Fibroblast of skin of back (primary cell): Measurements from ENCODE around the gene XRCC5.

ENCODE experiments used
- DNase-seq: peaks from one replicate; pipeline ENCODE4 v3.0.0-alpha.2; 2013

Gene XRCC5

GRCh38 chr2:216084547-216084946 is 24.6 kb upstream of the XRCC5 start:
- DNase-seq: no peak

- DNase-seq: no peak
Observed at GRCh38 chr2:216086207-216086893, 22.8 kb upstream of the XRCC5 start.

DNA sequence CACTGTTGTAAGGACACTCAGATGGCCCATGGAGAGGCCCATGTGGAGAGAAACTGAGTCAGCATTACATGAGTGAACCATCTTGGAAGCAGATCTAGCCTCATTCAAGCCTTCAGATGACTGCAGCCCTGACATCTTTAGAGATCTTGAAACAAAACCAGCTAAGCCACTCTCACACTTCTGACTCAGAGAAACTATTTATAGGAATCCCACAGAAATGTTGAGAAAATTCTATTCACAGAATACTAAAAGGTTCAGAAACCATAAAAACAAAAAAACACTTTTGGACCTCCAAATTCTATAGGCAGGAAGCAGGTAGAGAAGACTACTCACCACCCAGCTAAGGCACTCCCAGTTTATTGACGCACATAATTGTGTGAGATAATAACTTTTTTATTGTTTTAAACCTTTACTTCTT is 18.8 kb upstream of the XRCC5 start:
- peak; percentile 43 for DNase-seq

DNA sequence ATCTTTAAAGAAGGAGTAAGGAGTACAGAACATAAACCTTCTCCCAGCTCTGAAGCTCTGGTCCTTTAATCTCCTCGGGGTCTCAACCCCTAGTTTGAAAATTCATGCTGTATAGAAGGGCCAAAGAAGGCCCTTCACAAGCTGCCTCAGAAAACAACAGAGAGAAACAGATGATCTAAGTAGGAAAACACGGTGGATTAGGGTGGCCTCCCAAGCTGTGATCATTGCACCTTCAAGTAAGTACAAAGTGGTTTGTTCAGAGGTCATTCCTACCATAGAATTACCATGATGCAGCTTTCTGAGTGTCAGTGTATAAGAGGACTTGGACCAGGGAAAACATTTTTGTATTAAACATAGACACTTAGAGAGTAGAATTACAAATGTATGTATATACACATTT is 16.5 kb upstream of the XRCC5 start:
- no peak for DNase-seq

- no peak for DNase-seq
Observed at GRCh38 chr2:216094701-216095100, 14.4 kb upstream of the XRCC5 start.

DNA sequence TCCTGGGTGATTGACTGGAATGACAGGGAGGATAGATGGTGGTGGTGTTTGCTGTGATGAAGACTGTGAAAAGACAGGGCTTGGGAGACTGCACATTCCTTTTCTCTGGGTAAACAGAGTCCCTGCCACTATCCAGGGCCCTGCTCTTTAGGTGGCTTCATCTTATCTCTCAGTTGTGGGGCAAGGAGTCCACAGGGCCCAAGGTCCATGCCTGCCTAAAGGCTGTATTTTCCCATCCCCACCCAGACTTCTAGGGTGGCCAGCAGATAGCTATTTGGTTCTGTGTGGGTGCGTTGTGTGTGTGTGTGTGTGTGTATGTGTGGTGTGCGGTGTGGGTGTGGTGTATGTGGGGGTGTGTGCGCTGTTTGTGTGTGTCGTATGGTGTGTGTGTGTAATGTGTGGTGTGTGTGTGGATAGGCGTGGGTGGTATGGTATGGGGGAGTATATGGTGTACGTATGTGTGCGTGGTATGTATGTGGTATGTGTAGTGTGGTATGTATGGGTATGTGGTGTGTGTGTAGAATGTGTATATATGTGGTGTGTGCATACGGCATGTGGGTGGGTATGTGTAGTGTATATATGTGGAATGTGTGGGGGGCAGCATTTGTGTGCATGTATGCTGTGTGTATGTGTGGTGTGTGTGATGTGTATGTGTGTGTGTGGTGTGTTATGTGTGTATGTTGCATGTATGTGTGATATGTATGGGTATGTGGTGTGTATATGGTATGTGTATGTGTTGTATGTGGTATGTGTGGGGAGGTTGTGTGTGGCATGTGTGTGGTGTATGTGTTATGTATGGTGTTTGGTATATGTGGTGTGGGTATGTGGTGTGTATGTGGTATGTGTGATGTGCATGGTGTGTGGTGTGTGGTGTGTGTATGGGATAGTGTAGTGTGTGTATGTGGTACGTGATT is 10.5 kb upstream of the XRCC5 start:
- no peak for DNase-seq

GRCh38 chr2:216101109-216101508 is 8.0 kb upstream of the XRCC5 start:
- no peak for DNase-seq

DNA sequence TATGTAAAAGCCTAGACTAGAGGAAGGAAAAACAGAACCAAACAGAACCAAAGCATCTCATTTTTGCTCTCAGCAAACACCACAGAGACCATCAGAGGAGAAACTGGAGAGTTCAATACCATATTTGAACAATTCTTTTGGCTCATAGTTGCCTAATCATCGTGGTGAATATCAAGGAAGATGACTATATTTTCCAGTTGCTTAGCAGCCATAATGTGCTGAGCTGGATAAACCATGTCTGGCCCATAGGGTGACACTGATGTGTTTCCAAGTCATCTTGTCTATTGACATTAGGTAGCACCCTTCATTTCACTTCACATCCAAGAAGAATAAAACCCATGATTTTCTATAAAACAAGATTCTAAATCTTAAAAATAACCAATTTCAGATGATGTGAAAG is 5.9 kb upstream of the XRCC5 start:
- DNase-seq: no peak

DNA sequence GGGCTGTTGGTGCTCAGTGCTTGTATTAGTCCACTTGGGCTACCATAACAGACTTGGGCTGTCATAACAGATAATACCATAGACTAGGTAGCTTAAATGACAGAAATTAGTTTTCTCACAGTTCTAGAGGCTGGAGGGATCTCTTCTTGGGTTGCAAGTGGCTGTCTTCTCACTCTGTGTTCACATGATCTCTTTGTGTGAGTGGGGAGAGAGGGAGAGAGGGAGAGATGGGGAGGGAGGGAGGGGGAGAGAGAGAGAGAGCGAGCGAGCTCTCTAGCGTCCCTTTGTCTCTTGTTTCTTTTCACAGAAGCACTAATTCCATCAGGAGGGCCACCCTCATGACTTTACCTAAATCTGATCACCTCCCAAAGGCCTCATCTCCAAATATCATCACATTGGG is 4.5 kb upstream of the XRCC5 start:
- DNase-seq: no peak

GRCh38 chr2:216107320-216107719 is 1.8 kb upstream of the XRCC5 start:
- no peak for DNase-seq

- DNase-seq: no peak
Observed at GRCh38 chr2:216107760-216108159, 1.4 kb upstream of the XRCC5 start.

GRCh38 chr2:216108310-216108966 is 710 bp upstream of the XRCC5 start:
- DNase-seq: no peak

- DNase-seq: peak; percentile 57
Observed at GRCh38 chr2:216109962-216110614, 940 bp downstream of the XRCC5 start.

- DNase-seq: no peak
Observed at GRCh38 chr2:216110620-216111019, 1.5 kb downstream of the XRCC5 start.

DNA sequence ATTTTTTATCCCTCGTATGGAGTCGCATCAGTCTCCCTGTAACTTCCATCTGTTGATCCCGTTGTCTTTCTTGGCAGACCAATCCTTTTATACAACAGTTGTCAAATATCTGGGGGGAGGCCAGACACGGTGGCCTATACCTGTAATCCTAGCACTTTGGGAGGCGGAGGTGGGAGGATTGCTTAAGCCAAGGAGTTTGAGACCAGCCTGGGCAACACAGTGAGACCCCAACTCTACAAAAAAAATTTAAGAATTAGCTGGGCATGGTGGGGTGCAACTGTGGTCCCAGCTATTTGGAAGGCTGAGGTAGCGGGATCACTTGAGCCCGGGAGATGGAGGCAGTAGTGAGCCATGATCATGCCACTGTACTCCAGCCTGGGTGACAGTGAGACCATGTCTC is 2.0 kb downstream of the XRCC5 start:
- no peak for DNase-seq

- DNase-seq: no peak
Observed at GRCh38 chr2:216112926-216113325, 3.8 kb downstream of the XRCC5 start.

- DNase-seq: no peak
Observed at GRCh38 chr2:216113572-216113971, 4.4 kb downstream of the XRCC5 start.

DNA sequence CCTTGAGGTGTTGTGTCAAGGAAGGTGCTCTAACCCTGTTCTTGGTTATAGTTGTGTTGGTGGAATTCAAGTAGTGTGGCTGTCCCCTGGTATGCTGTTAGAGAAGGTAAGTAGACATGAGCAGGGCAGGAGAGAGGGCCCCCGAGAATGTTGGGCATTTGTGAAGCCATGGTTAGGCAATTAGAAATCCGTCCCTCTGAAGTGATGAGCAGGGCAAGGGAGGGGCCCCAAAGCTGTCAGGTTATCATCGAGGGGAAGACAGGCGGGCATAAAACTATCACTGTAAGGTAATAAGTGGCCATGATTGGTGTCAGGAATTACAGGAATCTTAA is 5.2 kb downstream of the XRCC5 start:
- no peak for DNase-seq

- peak; percentile 98 for DNase-seq
Observed at GRCh38 chr2:216114714-216115531, 5.8 kb downstream of the XRCC5 start.

GRCh38 chr2:216116418-216116817 is 7.3 kb downstream of the XRCC5 start:
- no peak for DNase-seq

- peak; percentile 68 for DNase-seq
Observed at GRCh38 chr2:216117561-216118340, 8.6 kb downstream of the XRCC5 start.
